Upper lobe of left lung (tissue), 6 donors: ENCODE measurements around the gene KRTAP9-8. TPM values are rescaled to one million over a fixed set of nuclear protein-coding genes. Genes with fewer than 3 reads are reported as not detected.
"Not testable (repeated sequence)": the region's sequence is repeated elsewhere in the genome, so short reads cannot be mapped to it uniquely, and the experiment has no call there.

Experiments used
- ATAC-seq, 2 donors: fragments of 200-7000 bp; cut with Tn5 transposase; one replicate each; pipeline ENCODE4 v1.9.1; 2022; ENCODE audit warnings: mild to moderate bottlenecking in 2 of 2, moderate library complexity in 2 of 2; ENCODE audit not compliant: low FRiP score in 2 of 2
- DNase-seq, 2 donors: peaks; one replicate each; pipeline ENCODE4 v3.0.0-alpha.2; 2019 to 2020
- H3K27ac ChIP-seq, 4 donors: fragments of 200-600 bp; sonication (generic); one replicate each; pipeline ENCODE4 v1.5.1; 2016 to 2019
- H3K27me3 ChIP-seq, 4 donors: fragments of 200-600 bp; sonication (generic); one replicate each; pipeline ENCODE4 v1.5.1; 2017 to 2019
- H3K36me3 ChIP-seq, 4 donors: fragments of 200-600 bp; sonication (generic); one replicate each; pipeline ENCODE4 v1.5.1; 2016 to 2019
- H3K4me1 ChIP-seq, 4 donors: fragments of 200-600 bp; sonication (generic); one replicate each; pipeline ENCODE4 v1.5.1; 2018 to 2019
- H3K4me3 ChIP-seq, 4 donors: fragments of 200-600 bp; sonication (generic); one replicate each; pipeline ENCODE4 v1.5.1; 2017 to 2019; ENCODE audit warnings: mild to moderate bottlenecking in 2 of 4, moderate library complexity in 1 of 4
- H3K9me3 ChIP-seq, 4 donors: fragments of 200-600 bp; sonication (generic); one replicate each; pipeline ENCODE4 v1.5.1; 2018 to 2019
- EP300 ChIP-seq, 4 donors: sonication (generic); formaldehyde crosslinking; IDR thresholded peaks; one replicate each; pipeline ENCODE4 v1.5.1; 2017; ENCODE audit warnings: antibody characterized with exemption in 4 of 4, control low read depth in 2 of 4
- POLR2A ChIP-seq, 4 donors: fragments of 450-650 bp; IDR thresholded peaks; one replicate each; pipeline ENCODE4 v1.5.1; 2016 to 2017; ENCODE audit warnings: antibody characterized with exemption in 4 of 4, mild to moderate bottlenecking in 2 of 4
- POLR2AphosphoS5 ChIP-seq, 2 donors: sonication (generic); formaldehyde crosslinking; IDR thresholded peaks; one replicate each; pipeline ENCODE4 v1.5.1; 2017; ENCODE audit warnings: antibody characterized with exemption in 2 of 2
- WGBS, 2 donors: methylation state at CpG; one replicate each; pipeline ENCODE4 v1.1.5; 2017 to 2018; 5-methylcytosine and 5-hydroxymethylcytosine counted together
- total RNA-seq, 6 donors: library from RNA; depleted of rRNA in 4 of 6; stranded (reverse); fragments of >200 nt in 4 of 6; gene quantifications; one replicate each; pipeline versions ENCODE4 v1.1.0 to v1.2.1, GENCODE V29; 2016 to 2021
- TF ChIP-seq, protein P1 (sequence below), 6 experiments: fragments of 450-650 bp in 4 of 6; fragments of 200-600 bp in 2 of 6; sonication (generic) in 2 of 6; IDR thresholded peaks; one replicate each; pipeline ENCODE4 v1.5.1; 2016 to 2019; ENCODE audit warnings: antibody characterized with exemption in 6 of 6
- donor health status: DM: no; HTN: no; CAD: no; lungs with moderate emphysema.
- donor health status: DM: no; HTN: yes; CAD: no; lungs with severe emphysema.

The KRTAP9-8 gene
- total RNA-seq, 6 donors from 2014 or later, result not detected

GRCh38 chr17:41211845-41212466, 25.8 kb upstream of the KRTAP9-8 start:
- ATAC-seq, result no peak
- Histone ChIP-seq H3K4me3 (no peak overlapping the region), H3K4me1 (no peaks in the 10 kb centered on the region), H3K27ac (no peak overlapping the region), H3K27me3 (no peaks in the 10 kb centered on the region), H3K36me3 (no peaks in the 10 kb centered on the region), H3K9me3 (no peaks in the 10 kb centered on the region)
- no peak for DNase-seq
- 48 to 55% methylated on average over 1 of the region's 1 CpG for WGBS, 2 donors
- TF ChIP-seq EP300 (IDR thresholded peaks at IDR 0.05) (no peak), POLR2AphosphoS5 (IDR thresholded peaks at IDR 0.05) (no peak)

DNA sequence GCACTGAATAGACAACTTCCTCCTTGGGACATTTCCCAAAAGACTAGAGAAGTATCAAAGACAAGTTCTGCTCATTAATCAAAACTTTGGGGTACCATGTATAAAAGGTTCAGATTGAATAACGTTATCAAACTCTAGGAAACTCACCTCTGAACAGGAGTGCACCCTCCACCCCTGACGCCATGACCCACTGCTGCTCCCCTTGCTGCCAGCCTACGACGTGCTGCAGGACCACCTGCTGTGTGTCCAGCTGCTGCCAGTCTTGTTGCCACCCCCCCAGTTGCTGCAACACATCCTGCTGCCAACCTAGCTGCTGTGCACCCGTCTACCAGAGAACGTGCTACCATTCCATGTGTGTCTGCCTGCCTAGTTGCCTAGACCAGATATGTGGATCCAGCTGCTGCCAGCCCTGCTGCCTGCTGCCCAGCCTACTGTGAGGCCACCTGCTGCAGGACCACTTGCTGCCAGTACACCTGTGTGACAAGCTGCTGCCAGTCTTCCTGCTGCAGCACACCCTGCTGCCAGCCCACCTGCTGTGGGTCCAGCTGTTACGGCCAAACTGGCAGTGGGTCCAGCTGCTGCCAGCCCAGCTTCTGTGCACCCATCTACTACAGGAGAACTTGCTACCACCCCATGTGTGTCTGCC, 25.2 kb upstream of the KRTAP9-8 start:
- no peaks in the 10 kb centered on the region for H3K4me1 ChIP-seq
- ATAC-seq (no peak), DNase-seq (peak in 1 of 2 donors; percentile 58)
- H3K27me3 ChIP-seq, result no peaks in the 10 kb centered on the region
- no peaks in the 10 kb centered on the region for H3K9me3 ChIP-seq
- 68% methylated on average over 6 to 7 of the region's 7 CpGs for WGBS, 2 donors
- H3K4me3 ChIP-seq, result no peak overlapping the region
- no peak for TF ChIP-seq POLR2AphosphoS5 (IDR thresholded peaks at IDR 0.05)
- TF ChIP-seq, protein P1, sequence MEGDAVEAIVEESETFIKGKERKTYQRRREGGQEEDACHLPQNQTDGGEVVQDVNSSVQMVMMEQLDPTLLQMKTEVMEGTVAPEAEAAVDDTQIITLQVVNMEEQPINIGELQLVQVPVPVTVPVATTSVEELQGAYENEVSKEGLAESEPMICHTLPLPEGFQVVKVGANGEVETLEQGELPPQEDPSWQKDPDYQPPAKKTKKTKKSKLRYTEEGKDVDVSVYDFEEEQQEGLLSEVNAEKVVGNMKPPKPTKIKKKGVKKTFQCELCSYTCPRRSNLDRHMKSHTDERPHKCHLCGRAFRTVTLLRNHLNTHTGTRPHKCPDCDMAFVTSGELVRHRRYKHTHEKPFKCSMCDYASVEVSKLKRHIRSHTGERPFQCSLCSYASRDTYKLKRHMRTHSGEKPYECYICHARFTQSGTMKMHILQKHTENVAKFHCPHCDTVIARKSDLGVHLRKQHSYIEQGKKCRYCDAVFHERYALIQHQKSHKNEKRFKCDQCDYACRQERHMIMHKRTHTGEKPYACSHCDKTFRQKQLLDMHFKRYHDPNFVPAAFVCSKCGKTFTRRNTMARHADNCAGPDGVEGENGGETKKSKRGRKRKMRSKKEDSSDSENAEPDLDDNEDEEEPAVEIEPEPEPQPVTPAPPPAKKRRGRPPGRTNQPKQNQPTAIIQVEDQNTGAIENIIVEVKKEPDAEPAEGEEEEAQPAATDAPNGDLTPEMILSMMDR (IDR thresholded peaks at IDR 0.05), result no peak
- TF ChIP-seq EP300 (IDR thresholded peaks at IDR 0.05), result no peak
- TF ChIP-seq POLR2A (IDR thresholded peaks at IDR 0.05), result no peak
- no peak overlapping the region for H3K27ac ChIP-seq
- H3K36me3 ChIP-seq, result no peaks in the 10 kb centered on the region

DNA sequence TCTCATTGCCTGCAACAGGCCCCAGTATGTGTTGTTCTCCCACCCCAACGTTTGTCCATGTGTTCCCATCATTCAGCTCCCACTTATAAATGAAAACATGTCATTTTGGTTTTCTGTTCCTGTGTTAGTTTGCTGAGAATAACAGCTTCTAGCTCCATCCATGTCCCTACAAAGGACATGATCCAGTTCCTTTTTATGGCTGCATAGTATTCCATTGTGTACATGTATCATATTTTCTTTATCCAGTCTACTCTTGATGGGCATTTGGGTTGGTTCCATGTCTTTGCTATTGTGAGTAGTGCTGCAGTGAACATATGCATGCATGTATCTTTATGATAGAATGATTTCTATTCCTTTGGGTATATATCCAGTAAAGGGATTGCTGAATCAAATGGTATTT, 22.1 kb upstream of the KRTAP9-8 start:
- Histone ChIP-seq H3K4me1 (no peaks in the 10 kb centered on the region), H3K36me3 (no peaks in the 10 kb centered on the region), H3K9me3 (peaks cover 0 to 3% (median 0%) of the 10 kb centered on the region in 4 donors), H3K27ac (no peak overlapping the region), H3K27me3 (no peaks in the 10 kb centered on the region), H3K4me3 (no peak overlapping the region)
- ATAC-seq (no peak), DNase-seq (no peak)
- no peak for TF ChIP-seq POLR2AphosphoS5 (IDR thresholded peaks at IDR 0.05)
- TF ChIP-seq POLR2A (IDR thresholded peaks at IDR 0.05), result no peak
- no peak for TF ChIP-seq EP300 (IDR thresholded peaks at IDR 0.05)
- TF ChIP-seq, protein P1 (IDR thresholded peaks at IDR 0.05), result no peak
- WGBS, 2 donors, result 59 to 72% methylated on average over 1 of the region's 1 CpG

DNA sequence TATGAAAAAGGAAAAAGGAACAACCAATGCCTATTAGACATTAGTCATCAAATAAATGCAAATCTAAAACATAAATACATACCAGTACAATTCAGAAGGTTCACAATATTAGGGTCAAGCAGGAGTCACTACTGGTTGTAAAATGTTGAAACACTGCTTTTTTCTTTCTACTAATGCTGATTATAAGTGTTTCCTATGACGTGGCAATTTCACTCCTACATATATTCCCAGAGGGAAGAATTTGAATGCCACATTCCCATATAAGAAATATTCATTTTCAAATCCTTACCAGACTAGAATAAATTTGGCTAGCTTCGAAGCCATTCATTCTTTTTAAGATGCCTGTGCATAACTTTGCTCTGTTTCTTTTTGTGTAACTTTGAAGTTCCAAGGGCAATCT, 14.0 kb upstream of the KRTAP9-8 start:
- H3K4me1 ChIP-seq, result no peaks in the 10 kb centered on the region
- ATAC-seq, result no peak
- WGBS, 2 donors, result 62 to 63% methylated on average over 2 of the region's 2 CpGs
- H3K9me3 ChIP-seq, result peaks cover 0 to 3% (median 0%) of the 10 kb centered on the region in 4 donors
- H3K36me3 ChIP-seq, result no peaks in the 10 kb centered on the region
- DNase-seq, result no peak
- no peak overlapping the region for H3K27ac ChIP-seq
- TF ChIP-seq EP300 (IDR thresholded peaks at IDR 0.05), result no peak
- TF ChIP-seq POLR2AphosphoS5 (IDR thresholded peaks at IDR 0.05), result no peak
- TF ChIP-seq, protein P1 (IDR thresholded peaks at IDR 0.05), result no peak
- TF ChIP-seq POLR2A (IDR thresholded peaks at IDR 0.05), result no peak
- H3K4me3 ChIP-seq, result no peak overlapping the region
- H3K27me3 ChIP-seq, result no peaks in the 10 kb centered on the region

- no peak for TF ChIP-seq POLR2AphosphoS5 (IDR thresholded peaks at IDR 0.05)
- TF ChIP-seq EP300 (IDR thresholded peaks at IDR 0.05), result no peak
- no peak for TF ChIP-seq POLR2A (IDR thresholded peaks at IDR 0.05)
- TF ChIP-seq, protein P1 (IDR thresholded peaks at IDR 0.05), result no peak
- H3K27me3 ChIP-seq, result no peaks in the 10 kb centered on the region
- 96 to 98% methylated on average over 6 of the region's 6 CpGs for WGBS, 2 donors
Measured at GRCh38 chr17:41226051-41226450, 11.7 kb upstream of the KRTAP9-8 start.

DNA sequence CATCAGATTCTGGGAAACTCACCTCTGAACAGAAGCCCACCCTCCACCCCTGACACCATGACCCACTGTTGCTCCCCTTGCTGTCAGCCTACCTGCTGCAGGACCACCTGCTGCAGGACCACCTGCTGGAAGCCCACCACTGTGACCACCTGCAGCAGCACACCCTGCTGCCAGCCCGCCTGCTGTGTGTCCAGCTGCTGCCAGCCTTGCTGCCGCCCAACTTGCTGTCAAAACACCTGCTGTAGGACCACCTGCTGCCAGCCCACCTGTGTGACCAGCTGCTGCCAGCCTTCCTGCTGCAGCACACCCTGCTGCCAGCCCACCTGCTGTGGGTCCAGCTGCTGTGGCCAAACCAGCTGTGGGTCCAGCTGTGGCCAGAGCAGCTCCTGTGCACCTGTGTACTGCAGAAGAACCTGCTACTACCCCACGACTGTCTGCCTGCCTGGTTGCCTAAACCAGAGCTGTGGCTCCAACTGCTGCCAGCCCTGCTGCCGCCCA, 11.2 kb upstream of the KRTAP9-8 start, which contains the start of gene KRTAP9-2:
TSS of gene KRTAP9-2 (plus strand) at position 51 of the 498 bp plus-strand sequence. CDS start at position 58, 7 bp downstream.
- H3K36me3 ChIP-seq, H3K27ac ChIP-seq, H3K27me3 ChIP-seq, ATAC-seq, H3K4me1 ChIP-seq, H3K4me3 ChIP-seq, H3K9me3 ChIP-seq: not testable (repeated sequence)
- peak in 1 of 2 donors; percentile 61 for DNase-seq
- 57% methylated on average over 1 of the region's 4 CpGs; no CpG with 5 or more reads in 1 of the 2 donors for WGBS, 2 donors

More at GRCh38 chr17:41226051-41226450, 11.7 kb upstream of the KRTAP9-8 start:
- no peak for DNase-seq
- no peak overlapping the region for H3K4me3 ChIP-seq
- ATAC-seq, result no peak
- H3K9me3 ChIP-seq, result no peaks in the 10 kb centered on the region
- no peak overlapping the region for H3K27ac ChIP-seq
- H3K36me3 ChIP-seq, result no peaks in the 10 kb centered on the region
- H3K4me1 ChIP-seq, result no peaks in the 10 kb centered on the region
